ENCODE results near the gene KCND3. TPM values are rescaled to one million over a fixed set of nuclear protein-coding genes. Genes with fewer than 3 reads are reported as not detected.

Gene KCND3
- polyA plus RNA-seq, 1 donor (not counting 4 experiments of a cell fraction or from before 2014, with no cell fraction given), result 0.21 TPM

DNA sequence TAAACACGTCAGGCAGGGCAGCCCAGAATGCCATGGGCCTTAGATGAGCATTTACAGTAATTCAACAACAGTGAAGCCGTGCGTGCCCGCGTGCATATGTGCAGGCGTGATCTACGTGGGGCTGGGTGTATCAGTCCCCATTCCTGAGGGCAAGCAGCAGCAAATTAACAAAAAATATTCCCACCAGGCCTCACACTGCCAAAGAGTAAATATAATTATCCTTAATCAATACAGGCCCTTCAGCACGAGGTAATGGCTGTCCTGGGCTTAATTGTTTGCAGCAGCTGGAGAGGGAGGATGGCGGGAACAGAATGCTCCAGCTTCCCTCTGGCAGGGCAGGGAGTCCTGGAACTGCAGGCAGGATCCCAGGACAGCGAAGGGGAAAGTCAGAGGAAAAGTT lies 142.0 kb downstream of the KCND3 start:
- Histone ChIP-seq H3K9me1 (ENCODE audit: control insufficient read depth, extremely low read depth, insufficient read depth, low read length) (no peaks in the 10 kb centered on the region), H3K9ac (ENCODE audit: control insufficient read depth, extremely low read depth, insufficient read depth, low read length) (no peak overlapping the region), H3K4me3 (ENCODE audit: control insufficient read depth in 2 of 3, extremely low read depth in 1 of 3, insufficient read depth in 2 of 3, low read depth in 1 of 3, low read length in 3 of 3) (no peak overlapping the region), H3K36me3 (ENCODE audit: control insufficient read depth in 2 of 2, extremely low read depth in 1 of 2, insufficient read depth in 2 of 2, low read length in 2 of 2) (no peaks in the 10 kb centered on the region), H3K27me3 (ENCODE audit: control insufficient read depth, extremely low read depth, insufficient read depth, low read length) (peaks cover 19% of the 10 kb centered on the region), H2AFZ (ENCODE audit: control insufficient read depth, low read length) (no peak overlapping the region), H3K27ac (ENCODE audit: control insufficient read depth, insufficient read depth, low read length) (no peak overlapping the region), H4K20me1 (ENCODE audit: control insufficient read depth, extremely low read depth, insufficient read depth, low read length) (no peaks in the 10 kb centered on the region), H3K4me1 (ENCODE audit: control insufficient read depth, extremely low read depth, insufficient read depth, low read length) (no peaks in the 10 kb centered on the region), H3K9me3 (ENCODE audit: control insufficient read depth, low read depth, low read length) (no peaks in the 10 kb centered on the region), H3K79me2 (ENCODE audit: control insufficient read depth, insufficient read depth, low read length) (no peaks in the 10 kb centered on the region), H3K4me2 (ENCODE audit: control insufficient read depth, extremely low read depth, insufficient read depth, low read depth, low read length) (no peak overlapping the region)
- DNase-seq (ENCODE audit: low read depth, low spot score) (no peak), FAIRE-seq (no peak)
- dilution Hi-C loops (cut with MboI; ENCODE audit: extremely low pct_ligation_motif_present, low sequenced_read_pairs), result no loop called here
- TF ChIP-seq EZH2 (IDR thresholded peaks at IDR 0.05; ENCODE audit: low read length), result no peak
- TF ChIP-seq, protein P1, sequence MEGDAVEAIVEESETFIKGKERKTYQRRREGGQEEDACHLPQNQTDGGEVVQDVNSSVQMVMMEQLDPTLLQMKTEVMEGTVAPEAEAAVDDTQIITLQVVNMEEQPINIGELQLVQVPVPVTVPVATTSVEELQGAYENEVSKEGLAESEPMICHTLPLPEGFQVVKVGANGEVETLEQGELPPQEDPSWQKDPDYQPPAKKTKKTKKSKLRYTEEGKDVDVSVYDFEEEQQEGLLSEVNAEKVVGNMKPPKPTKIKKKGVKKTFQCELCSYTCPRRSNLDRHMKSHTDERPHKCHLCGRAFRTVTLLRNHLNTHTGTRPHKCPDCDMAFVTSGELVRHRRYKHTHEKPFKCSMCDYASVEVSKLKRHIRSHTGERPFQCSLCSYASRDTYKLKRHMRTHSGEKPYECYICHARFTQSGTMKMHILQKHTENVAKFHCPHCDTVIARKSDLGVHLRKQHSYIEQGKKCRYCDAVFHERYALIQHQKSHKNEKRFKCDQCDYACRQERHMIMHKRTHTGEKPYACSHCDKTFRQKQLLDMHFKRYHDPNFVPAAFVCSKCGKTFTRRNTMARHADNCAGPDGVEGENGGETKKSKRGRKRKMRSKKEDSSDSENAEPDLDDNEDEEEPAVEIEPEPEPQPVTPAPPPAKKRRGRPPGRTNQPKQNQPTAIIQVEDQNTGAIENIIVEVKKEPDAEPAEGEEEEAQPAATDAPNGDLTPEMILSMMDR (optimal IDR thresholded peaks at IDR 0.05 in 1 of 3, IDR thresholded peaks at IDR 0.05 in 1 of 3, conservative IDR thresholded peaks at IDR 0.05 in 1 of 3; ENCODE audit: extremely low read depth in 1 of 3, insufficient read depth in 2 of 3, low read length in 3 of 3), result no peak

DNA sequence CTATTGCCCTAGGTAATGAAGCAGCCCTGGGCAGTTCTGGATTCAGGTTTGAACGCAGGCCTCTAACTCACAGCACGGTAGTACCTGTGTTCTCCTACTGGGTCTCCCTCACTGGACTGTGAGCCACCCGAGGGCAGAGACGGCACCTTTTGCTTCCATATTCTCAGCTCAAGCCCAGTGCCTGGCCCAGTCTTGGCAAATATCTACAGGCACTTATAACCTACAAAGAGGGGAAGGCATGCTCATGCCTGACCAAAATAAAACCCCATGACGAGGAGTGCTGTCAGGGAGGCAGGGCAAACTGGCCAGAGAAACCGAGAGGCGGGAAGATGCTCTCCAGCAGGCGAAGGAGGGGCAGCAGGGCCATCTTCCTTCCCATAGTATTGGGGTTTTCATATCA lies 142.6 kb downstream of the KCND3 start:
- H3K27me3 ChIP-seq (ENCODE audit: control insufficient read depth, extremely low read depth, insufficient read depth, low read length), result peaks cover 13% of the 10 kb centered on the region
- no peaks in the 10 kb centered on the region for H3K79me2 ChIP-seq (ENCODE audit: control insufficient read depth, insufficient read depth, low read length)
- no peak overlapping the region for H3K27ac ChIP-seq (ENCODE audit: control insufficient read depth, insufficient read depth, low read length)
- H4K20me1 ChIP-seq (ENCODE audit: control insufficient read depth, extremely low read depth, insufficient read depth, low read length), result no peaks in the 10 kb centered on the region
- dilution Hi-C loops (cut with MboI; ENCODE audit: extremely low pct_ligation_motif_present, low sequenced_read_pairs), result no loop called here
- no peak overlapping the region for H2AFZ ChIP-seq (ENCODE audit: control insufficient read depth, low read length)
- no peak overlapping the region for H3K4me3 ChIP-seq (ENCODE audit: control insufficient read depth in 2 of 3, extremely low read depth in 1 of 3, insufficient read depth in 2 of 3, low read depth in 1 of 3, low read length in 3 of 3)
- H3K4me2 ChIP-seq (ENCODE audit: control insufficient read depth, extremely low read depth, insufficient read depth, low read depth, low read length), result no peak overlapping the region
- DNase-seq (ENCODE audit: low read depth, low spot score) (no peak), FAIRE-seq (no peak)
- no peaks in the 10 kb centered on the region for H3K36me3 ChIP-seq (ENCODE audit: control insufficient read depth in 2 of 2, extremely low read depth in 1 of 2, insufficient read depth in 2 of 2, low read length in 2 of 2)
- TF ChIP-seq EZH2 (IDR thresholded peaks at IDR 0.05; ENCODE audit: low read length), result no peak
- TF ChIP-seq, protein P1 (optimal IDR thresholded peaks at IDR 0.05 in 1 of 3, IDR thresholded peaks at IDR 0.05 in 1 of 3, conservative IDR thresholded peaks at IDR 0.05 in 1 of 3; ENCODE audit: extremely low read depth in 1 of 3, insufficient read depth in 2 of 3, low read length in 3 of 3), result no peak
- no peak overlapping the region for H3K9ac ChIP-seq (ENCODE audit: control insufficient read depth, extremely low read depth, insufficient read depth, low read length)
- no peaks in the 10 kb centered on the region for H3K4me1 ChIP-seq (ENCODE audit: control insufficient read depth, extremely low read depth, insufficient read depth, low read length)
- H3K9me3 ChIP-seq (ENCODE audit: control insufficient read depth, low read depth, low read length), result no peaks in the 10 kb centered on the region
- no peaks in the 10 kb centered on the region for H3K9me1 ChIP-seq (ENCODE audit: control insufficient read depth, extremely low read depth, insufficient read depth, low read length)

All from keratinocyte (primary cell).